ENCODE results near the gene FOXD3.

DNA sequence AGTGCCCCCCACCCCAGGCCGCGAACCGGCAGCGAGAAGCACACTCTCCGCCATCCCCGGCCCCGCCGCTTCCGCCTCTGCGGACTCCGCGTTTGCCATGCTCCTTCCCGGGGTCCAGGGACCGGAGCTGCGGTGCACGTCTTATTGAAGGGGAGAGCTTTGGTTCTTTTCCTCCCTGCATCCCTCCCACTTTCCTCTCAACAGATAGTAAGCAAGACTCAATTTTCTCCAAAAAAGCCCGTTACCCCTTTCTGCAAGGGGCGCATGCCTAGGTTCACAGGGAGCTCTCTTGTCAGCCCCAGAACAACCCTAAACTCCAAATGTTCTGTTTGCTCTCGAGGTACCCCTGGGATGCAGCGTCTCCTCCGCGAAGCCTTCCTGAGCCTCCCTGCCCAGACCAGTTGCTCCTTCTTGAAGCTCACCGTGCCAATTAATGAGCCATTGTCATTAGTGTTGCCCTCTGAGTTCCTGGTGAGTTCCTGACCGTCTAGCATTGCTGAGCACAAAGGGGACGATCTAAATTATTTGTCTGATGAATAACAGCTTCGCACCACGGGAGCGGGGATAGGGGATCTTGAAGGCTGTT, 8.1 kb downstream of the FOXD3 start:
- TF ChIP-seq, protein P1, sequence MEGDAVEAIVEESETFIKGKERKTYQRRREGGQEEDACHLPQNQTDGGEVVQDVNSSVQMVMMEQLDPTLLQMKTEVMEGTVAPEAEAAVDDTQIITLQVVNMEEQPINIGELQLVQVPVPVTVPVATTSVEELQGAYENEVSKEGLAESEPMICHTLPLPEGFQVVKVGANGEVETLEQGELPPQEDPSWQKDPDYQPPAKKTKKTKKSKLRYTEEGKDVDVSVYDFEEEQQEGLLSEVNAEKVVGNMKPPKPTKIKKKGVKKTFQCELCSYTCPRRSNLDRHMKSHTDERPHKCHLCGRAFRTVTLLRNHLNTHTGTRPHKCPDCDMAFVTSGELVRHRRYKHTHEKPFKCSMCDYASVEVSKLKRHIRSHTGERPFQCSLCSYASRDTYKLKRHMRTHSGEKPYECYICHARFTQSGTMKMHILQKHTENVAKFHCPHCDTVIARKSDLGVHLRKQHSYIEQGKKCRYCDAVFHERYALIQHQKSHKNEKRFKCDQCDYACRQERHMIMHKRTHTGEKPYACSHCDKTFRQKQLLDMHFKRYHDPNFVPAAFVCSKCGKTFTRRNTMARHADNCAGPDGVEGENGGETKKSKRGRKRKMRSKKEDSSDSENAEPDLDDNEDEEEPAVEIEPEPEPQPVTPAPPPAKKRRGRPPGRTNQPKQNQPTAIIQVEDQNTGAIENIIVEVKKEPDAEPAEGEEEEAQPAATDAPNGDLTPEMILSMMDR (IDR thresholded peaks at IDR 0.05; ENCODE audit: low read depth, low read length, poor library complexity, severe bottlenecking), result no peak
- TF ChIP-seq EZH2phosphoT487 (IDR thresholded peaks at IDR 0.05; ENCODE audit: borderline replicate concordance, low read length), result no peak

Measured in DOHH2 (cell line).